HG03378 (cell line): Measurements from ENCODE around the gene SH3BP5.

Source experiments
- ATAC-seq: cut with Tn5 transposase; IDR thresholded peaks from one replicate; pipeline ENCODE4 v1.9.1; 2021; ENCODE audit warnings: mild to moderate bottlenecking, moderate library complexity; ENCODE audit not compliant: unreplicated experiment

The SH3BP5 gene

GRCh38 chr3:15207836-15208504, 124.4 kb downstream of the SH3BP5 start:
- ATAC-seq: no peak

GRCh38 chr3:15206662-15207576, 125.5 kb downstream of the SH3BP5 start:
- ATAC-seq: peak; percentile 33

GRCh38 chr3:15205934-15206661, 126.3 kb downstream of the SH3BP5 start, which contains the start of gene CAPN7:
Gene CAPN7 (plus strand): TSS chr3:15206246. CDS start chr3:15206496, 250 bp downstream.
- ATAC-seq: peak; percentile 70

GRCh38 chr3:15205482-15205933, 126.9 kb downstream of the SH3BP5 start:
- no peak for ATAC-seq
